HG02884 (cell line): ENCODE data around the gene ATP11A.
A peak's percentile ranks its signal among the peaks of the same experiment; 100 is the strongest.

Experiments
- ATAC-seq: cut with Tn5 transposase; IDR thresholded peaks from one replicate; pipeline ENCODE4 v1.9.1; 2021; ENCODE audit warnings: mild to moderate bottlenecking, moderate library complexity; ENCODE audit not compliant: unreplicated experiment

ATP11A gene

GRCh38 chr13:112812306-112813055 lies 122.6 kb downstream of the ATP11A start:
- no peak for ATAC-seq

- no peak for ATAC-seq
Observed at GRCh38 chr13:112813552-112813951, 123.7 kb downstream of the ATP11A start.

- ATAC-seq, result no peak
Observed at GRCh38 chr13:112814905-112815585, 125.2 kb downstream of the ATP11A start.

- no peak for ATAC-seq
Observed at GRCh38 chr13:112815871-112816270, 126.0 kb downstream of the ATP11A start.

GRCh38 chr13:112818040-112818697 lies 128.3 kb downstream of the ATP11A start:
- ATAC-seq, result no peak

- ATAC-seq, result no peak
Observed at GRCh38 chr13:112818698-112819045, 128.8 kb downstream of the ATP11A start.

- no peak for ATAC-seq
Observed at GRCh38 chr13:112819111-112819510, 129.3 kb downstream of the ATP11A start.

GRCh38 chr13:112819816-112820215 lies 130.0 kb downstream of the ATP11A start:
- no peak for ATAC-seq

- ATAC-seq, result no peak
Observed at GRCh38 chr13:112820318-112820717, 130.5 kb downstream of the ATP11A start.

GRCh38 chr13:112821340-112822055 lies 131.7 kb downstream of the ATP11A start:
- ATAC-seq, result no peak

GRCh38 chr13:112822851-112823250 lies 133.0 kb downstream of the ATP11A start:
- ATAC-seq, result no peak

- ATAC-seq, result no peak
Observed at GRCh38 chr13:112824429-112824828, 134.6 kb downstream of the ATP11A start.

- ATAC-seq, result no peak
Observed at GRCh38 chr13:112825071-112825470, 135.2 kb downstream of the ATP11A start.

GRCh38 chr13:112825875-112826274 lies 136.0 kb downstream of the ATP11A start:
- no peak for ATAC-seq

- no peak for ATAC-seq
Observed at GRCh38 chr13:112826565-112826964, 136.7 kb downstream of the ATP11A start.

GRCh38 chr13:112828082-112828699 lies 138.4 kb downstream of the ATP11A start:
- peak; percentile 47 for ATAC-seq

- no peak for ATAC-seq
Observed at GRCh38 chr13:112828756-112829155, 138.9 kb downstream of the ATP11A start.

GRCh38 chr13:112831196-112831595 lies 141.4 kb downstream of the ATP11A start:
- ATAC-seq, result no peak

GRCh38 chr13:112831801-112832200 lies 142.0 kb downstream of the ATP11A start:
- ATAC-seq, result no peak

- no peak for ATAC-seq
Observed at GRCh38 chr13:112832811-112833210, 143.0 kb downstream of the ATP11A start.
